Ectodermal cell (in vitro differentiated cells): Measurements from ENCODE around the gene ULBP3.

Experiments
- H3K27ac ChIP-seq: 2 replicates; pipeline ENCODE4 v1.7.0; 2013; ENCODE audit warnings: mild to moderate bottlenecking, low read depth, low read length; ENCODE audit not compliant: insufficient read depth, poor library complexity, severe bottlenecking
- H3K27me3 ChIP-seq: 2 replicates; pipeline ENCODE4 v1.7.0; 2013; ENCODE audit warnings: mild to moderate bottlenecking, low read length; ENCODE audit not compliant: insufficient read depth, control insufficient read depth, poor library complexity, severe bottlenecking
- H3K36me3 ChIP-seq: one replicate; pipeline ENCODE4 v1.7.0; 2013; ENCODE audit warnings: low read length; ENCODE audit not compliant: control insufficient read depth, insufficient read depth
- H3K4me1 ChIP-seq: one replicate; pipeline ENCODE4 v1.7.0; 2013; ENCODE audit warnings: low read length; ENCODE audit not compliant: control insufficient read depth, insufficient read depth
- H3K4me3 ChIP-seq: 2 replicates; pipeline ENCODE4 v1.7.0; 2013; ENCODE audit warnings: low read depth, low read length, control low read depth; ENCODE audit not compliant: insufficient read depth
- H3K9me3 ChIP-seq: 2 replicates; pipeline ENCODE4 v1.7.0; 2013; ENCODE audit warnings: mild to moderate bottlenecking, low read length, moderate library complexity; ENCODE audit not compliant: control insufficient read depth
- WGBS, 2 experiments: methylation state at CpG; one replicate each; pipeline ENCODE4 v1.1.7; 2013; ENCODE audit warnings: missing lambda C conversion rate in 2 of 2; 5-methylcytosine and 5-hydroxymethylcytosine counted together

Gene ULBP3

GRCh38 chr6:150046943-150047342, 22.0 kb downstream of the ULBP3 start:
- Histone ChIP-seq H3K27me3 (peaks cover 10% of the 10 kb centered on the region), H3K4me1 (no peaks in the 10 kb centered on the region), H3K9me3 (peaks cover 2% of the 10 kb centered on the region), H3K36me3 (no peaks in the 10 kb centered on the region), H3K4me3 (no peak overlapping the region), H3K27ac (no peak overlapping the region)
- WGBS, 2 experiments, result 78 to 100% methylated on average over 1 of the region's 1 CpG

- Histone ChIP-seq H3K4me1 (no peaks in the 10 kb centered on the region), H3K27ac (no peak overlapping the region), H3K9me3 (no peaks in the 10 kb centered on the region), H3K27me3 (peaks cover 33% of the 10 kb centered on the region), H3K4me3 (no peak overlapping the region), H3K36me3 (no peaks in the 10 kb centered on the region)
- 90 to 94% methylated on average over 10 of the region's 10 CpGs for WGBS, 2 experiments
Measured at GRCh38 chr6:150044621-150045145, 24.2 kb downstream of the ULBP3 start.

- Histone ChIP-seq H3K36me3 (no peaks in the 10 kb centered on the region), H3K27ac (no peak overlapping the region), H3K4me3 (no peak overlapping the region), H3K9me3 (no peaks in the 10 kb centered on the region), H3K4me1 (no peaks in the 10 kb centered on the region), H3K27me3 (peaks cover 42% of the 10 kb centered on the region)
- WGBS, 2 experiments, result 85 to 90% methylated on average over 15 to 17 of the region's 19 CpGs
Measured at GRCh38 chr6:150043501-150044412, 25.2 kb downstream of the ULBP3 start.

GRCh38 chr6:150043096-150043495, 25.8 kb downstream of the ULBP3 start:
- H3K9me3 ChIP-seq, result no peaks in the 10 kb centered on the region
- no peak overlapping the region for H3K27ac ChIP-seq
- H3K4me3 ChIP-seq, result no peak overlapping the region
- H3K4me1 ChIP-seq, result no peaks in the 10 kb centered on the region
- H3K36me3 ChIP-seq, result no peaks in the 10 kb centered on the region
- peaks cover 49% of the 10 kb centered on the region for H3K27me3 ChIP-seq
- WGBS, 2 experiments, result 92 to 95% methylated on average over 13 of the region's 13 CpGs

GRCh38 chr6:150038202-150039062, 30.5 kb downstream of the ULBP3 start:
- Histone ChIP-seq H3K27me3 (peaks cover 95% of the 10 kb centered on the region), H3K36me3 (no peaks in the 10 kb centered on the region), H3K27ac (no peak overlapping the region), H3K9me3 (no peaks in the 10 kb centered on the region), H3K4me3 (peak overlapping the region; percentile 11), H3K4me1 (peaks cover 6% of the 10 kb centered on the region)
- WGBS, 2 experiments, result 8 to 9% methylated on average over 20 to 21 of the region's 21 CpGs

- H3K27me3 ChIP-seq, result peaks cover 99% of the 10 kb centered on the region
- H3K9me3 ChIP-seq, result no peaks in the 10 kb centered on the region
- H3K4me1 ChIP-seq, result peaks cover 6% of the 10 kb centered on the region
- H3K36me3 ChIP-seq, result no peaks in the 10 kb centered on the region
- WGBS, 2 experiments, result 3 to 4% methylated on average over 55 of the region's 55 CpGs
- peak overlapping the region; percentile 11 for H3K4me3 ChIP-seq
- H3K27ac ChIP-seq, result no peak overlapping the region
Measured at GRCh38 chr6:150037526-150038201, 31.3 kb downstream of the ULBP3 start.

- 77 to 83% methylated on average over 5 of the region's 5 CpGs for WGBS, 2 experiments
- Histone ChIP-seq H3K4me3 (no peak overlapping the region), H3K4me1 (peaks cover 6% of the 10 kb centered on the region), H3K9me3 (no peaks in the 10 kb centered on the region), H3K27me3 (peaks cover 86% of the 10 kb centered on the region), H3K27ac (no peak overlapping the region), H3K36me3 (no peaks in the 10 kb centered on the region)
Measured at GRCh38 chr6:150036081-150036480, 32.8 kb downstream of the ULBP3 start.

- Histone ChIP-seq H3K27me3 (peaks cover 58% of the 10 kb centered on the region), H3K27ac (no peak overlapping the region), H3K4me3 (no peak overlapping the region), H3K4me1 (peaks cover 6% of the 10 kb centered on the region), H3K36me3 (no peaks in the 10 kb centered on the region), H3K9me3 (no peaks in the 10 kb centered on the region)
- 85 to 91% methylated on average over 6 of the region's 6 CpGs for WGBS, 2 experiments
Measured at GRCh38 chr6:150033207-150033771, 35.6 kb downstream of the ULBP3 start.

- H3K9me3 ChIP-seq, result no peaks in the 10 kb centered on the region
- no peak overlapping the region for H3K4me3 ChIP-seq
- no peak overlapping the region for H3K27ac ChIP-seq
- H3K27me3 ChIP-seq, result peaks cover 51% of the 10 kb centered on the region
- H3K36me3 ChIP-seq, result no peaks in the 10 kb centered on the region
- 91 to 93% methylated on average over 8 of the region's 8 CpGs for WGBS, 2 experiments
- H3K4me1 ChIP-seq, result peaks cover 3% of the 10 kb centered on the region
Measured at GRCh38 chr6:150032598-150032997, 36.3 kb downstream of the ULBP3 start.
